NK-92 (cell line): ENCODE data around the gene CD5L.

Experiments used
- DNase-seq: peaks from one replicate; lab custom pipeline; 2025; ENCODE audit not compliant: unreplicated experiment; lab: John Stamatoyannopoulos, UW

Gene CD5L

GRCh38 chr1:157841708-157842107 is at the start of gene CD5L:
CD5L (minus strand) TSS chr1:157841808; CDS start chr1:157841701, 107 bp downstream.
- no peak for DNase-seq

GRCh38 chr1:157882580-157882979 is 41.0 kb upstream of the CD5L start:
- DNase-seq = no peak

GRCh38 chr1:157880621-157881020 is 39.0 kb upstream of the CD5L start:
- no peak for DNase-seq

GRCh38 chr1:157878059-157878458 is 36.5 kb upstream of the CD5L start:
- DNase-seq = no peak

- no peak for DNase-seq
These were observed 28.9 kb upstream of the CD5L start for GRCh38 chr1:157870490-157870889.

GRCh38 chr1:157868654-157869053 is 27.0 kb upstream of the CD5L start:
- no peak for DNase-seq

GRCh38 chr1:157862114-157863070 is 20.8 kb upstream of the CD5L start:
- no peak for DNase-seq

GRCh38 chr1:157856538-157856937 is 14.9 kb upstream of the CD5L start:
- DNase-seq = no peak

GRCh38 chr1:157852476-157852875 is 10.9 kb upstream of the CD5L start:
- no peak for DNase-seq

GRCh38 chr1:157849229-157849875 is 7.7 kb upstream of the CD5L start:
- no peak for DNase-seq

- DNase-seq = no peak
These were observed 2.7 kb upstream of the CD5L start for GRCh38 chr1:157844089-157844830.

- DNase-seq = no peak
These were observed 1.3 kb upstream of the CD5L start for GRCh38 chr1:157842939-157843338.

- no peak for DNase-seq
These were observed 2.6 kb downstream of the CD5L start for GRCh38 chr1:157838966-157839365.

- no peak for DNase-seq
These were observed 7.2 kb downstream of the CD5L start for GRCh38 chr1:157834430-157834829.

GRCh38 chr1:157833145-157833544 is 8.5 kb downstream of the CD5L start:
- DNase-seq = no peak

GRCh38 chr1:157831968-157832626 is 9.5 kb downstream of the CD5L start:
- no peak for DNase-seq

GRCh38 chr1:157830887-157831286 is 10.7 kb downstream of the CD5L start:
- DNase-seq = no peak

- no peak for DNase-seq
These were observed 11.9 kb downstream of the CD5L start for GRCh38 chr1:157829711-157830110.

- DNase-seq = no peak
These were observed 12.4 kb downstream of the CD5L start for GRCh38 chr1:157829210-157829609.

- no peak for DNase-seq
These were observed 21.3 kb downstream of the CD5L start for GRCh38 chr1:157820299-157820698.

GRCh38 chr1:157819896-157820295 is 21.7 kb downstream of the CD5L start, which contains the start of gene FCRL1:
FCRL1 (minus strand) TSS chr1:157820120; CDS start chr1:157820037, 83 bp downstream.
- DNase-seq = no peak
